ENCODE data around the gene ARFIP2.
A peak's percentile ranks its signal among the peaks of the same experiment; 100 is the strongest.
"Not testable (repeated sequence)": the region's sequence is repeated elsewhere in the genome, so short reads cannot be mapped to it uniquely, and the experiment has no call there.

The ARFIP2 gene, protein sequence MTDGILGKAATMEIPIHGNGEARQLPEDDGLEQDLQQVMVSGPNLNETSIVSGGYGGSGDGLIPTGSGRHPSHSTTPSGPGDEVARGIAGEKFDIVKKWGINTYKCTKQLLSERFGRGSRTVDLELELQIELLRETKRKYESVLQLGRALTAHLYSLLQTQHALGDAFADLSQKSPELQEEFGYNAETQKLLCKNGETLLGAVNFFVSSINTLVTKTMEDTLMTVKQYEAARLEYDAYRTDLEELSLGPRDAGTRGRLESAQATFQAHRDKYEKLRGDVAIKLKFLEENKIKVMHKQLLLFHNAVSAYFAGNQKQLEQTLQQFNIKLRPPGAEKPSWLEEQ

DNA sequence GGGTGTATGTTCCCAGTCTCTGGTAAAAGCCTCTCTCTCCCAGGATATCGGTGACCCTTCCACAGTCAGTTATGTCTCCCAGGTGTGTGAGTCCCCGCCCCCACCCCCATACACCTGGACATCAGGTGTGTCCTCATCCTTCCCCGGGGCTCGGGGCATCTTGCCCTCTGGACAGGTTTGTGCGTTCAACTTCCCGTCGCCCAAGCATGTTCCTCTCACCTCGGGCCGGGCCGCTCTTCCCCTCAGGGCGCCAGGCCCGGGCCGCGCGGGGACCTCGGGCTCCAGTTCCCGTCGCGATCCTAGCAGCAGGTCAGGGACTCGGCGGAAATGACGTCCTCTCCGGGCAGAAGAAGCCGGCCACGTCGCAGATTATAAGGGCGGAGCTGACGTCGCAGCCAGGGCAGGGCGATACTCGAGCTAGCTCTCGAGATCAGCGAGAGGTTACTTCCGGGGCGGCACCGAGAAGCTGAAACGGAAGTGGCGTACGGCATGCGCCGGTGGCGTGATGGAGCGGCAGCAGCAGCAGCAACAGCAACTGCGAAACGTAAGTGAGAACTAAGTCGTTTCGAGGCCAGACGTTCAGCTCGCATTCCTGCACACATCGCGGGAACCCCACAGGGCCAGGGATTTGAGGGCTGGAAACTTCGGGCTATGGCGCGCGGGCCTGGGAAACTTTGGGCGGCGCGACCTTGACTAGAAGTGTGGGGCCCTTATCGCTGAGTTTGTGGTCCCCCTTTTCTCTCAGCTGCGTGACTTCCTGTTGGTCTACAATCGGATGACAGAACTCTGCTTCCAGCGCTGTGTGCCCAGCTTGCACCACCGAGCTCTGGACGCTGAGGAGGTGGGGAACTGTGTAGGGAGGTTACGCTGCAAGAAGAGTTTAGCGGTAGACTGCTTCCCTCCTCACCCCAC is at the start of gene ARFIP2, which contains the start of gene TIMM10B:
ARFIP2 (minus strand) TSS at position 320 of the 912 bp plus-strand sequence. CDS start 910 bp downstream, outside the sequence.
TIMM10B (plus strand) TSS at position 490 of the 912 bp plus-strand sequence; CDS start at position 506, 16 bp downstream.
- ChIA-PET POLR2A (interaction anchor here (0.8 to 2.4 kb wide), 11 partner anchors 9 to 138 kb away, joined by 3 to 7 read pairs (median 4); partner anchors contain the start of genes APBB1, SMPD1, TAF10 and TPP1), CTCF (interaction anchor here (0.9 to 10.4 kb wide), 6 partner anchors 8 to 202 kb away, joined by 3 to 75 read pairs (median 10); partner anchors contain the start of gene MRPL17)
- H3K4me3 ChIP-seq (ENCODE audit: low read depth, low read length), result peak within 1 kb of the TSS; percentile 99
- TF ChIP-seq, protein P1, sequence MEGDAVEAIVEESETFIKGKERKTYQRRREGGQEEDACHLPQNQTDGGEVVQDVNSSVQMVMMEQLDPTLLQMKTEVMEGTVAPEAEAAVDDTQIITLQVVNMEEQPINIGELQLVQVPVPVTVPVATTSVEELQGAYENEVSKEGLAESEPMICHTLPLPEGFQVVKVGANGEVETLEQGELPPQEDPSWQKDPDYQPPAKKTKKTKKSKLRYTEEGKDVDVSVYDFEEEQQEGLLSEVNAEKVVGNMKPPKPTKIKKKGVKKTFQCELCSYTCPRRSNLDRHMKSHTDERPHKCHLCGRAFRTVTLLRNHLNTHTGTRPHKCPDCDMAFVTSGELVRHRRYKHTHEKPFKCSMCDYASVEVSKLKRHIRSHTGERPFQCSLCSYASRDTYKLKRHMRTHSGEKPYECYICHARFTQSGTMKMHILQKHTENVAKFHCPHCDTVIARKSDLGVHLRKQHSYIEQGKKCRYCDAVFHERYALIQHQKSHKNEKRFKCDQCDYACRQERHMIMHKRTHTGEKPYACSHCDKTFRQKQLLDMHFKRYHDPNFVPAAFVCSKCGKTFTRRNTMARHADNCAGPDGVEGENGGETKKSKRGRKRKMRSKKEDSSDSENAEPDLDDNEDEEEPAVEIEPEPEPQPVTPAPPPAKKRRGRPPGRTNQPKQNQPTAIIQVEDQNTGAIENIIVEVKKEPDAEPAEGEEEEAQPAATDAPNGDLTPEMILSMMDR (IDR thresholded peaks at IDR 0.05; ENCODE audit: insufficient read depth, low read length, missing control alignments), result no peak
- DNase-seq (ENCODE audit: low read depth, low spot score), result peak; percentile 86

DNA sequence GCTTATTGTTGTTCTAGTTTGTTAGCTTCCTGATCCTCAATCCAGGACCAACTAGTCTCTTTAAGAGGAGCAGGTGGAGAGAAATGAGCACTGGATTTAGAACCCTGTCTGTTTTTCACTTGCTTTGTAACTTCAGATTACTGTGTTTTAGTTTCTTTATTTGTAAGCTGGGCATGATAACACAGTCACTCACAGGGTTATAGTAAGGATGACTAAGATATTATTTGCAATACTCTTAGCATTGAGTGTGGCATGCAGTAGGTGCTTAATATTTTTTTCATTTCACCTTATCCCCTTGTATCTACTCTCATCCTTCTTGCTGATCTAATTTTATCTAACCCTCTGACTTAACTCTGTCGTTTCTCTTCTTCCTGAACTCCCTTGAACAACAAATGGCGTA is 49.7 kb upstream of the ARFIP2 start:
- H3K4me3 ChIP-seq (ENCODE audit: low read depth, low read length), result no peak overlapping the region
- POLR2A ChIA-PET, result interaction anchor here (1.6 kb wide), 1 partner anchor 81 kb away, joined by 4 read pairs; no protein-coding TSS in a partner anchor
- CTCF ChIA-PET, result interaction anchor here (0.6 to 7.6 kb wide), 48 partner anchors 8 to 175 kb away, joined by 3 to 75 read pairs (median 6); partner anchors contain the start of genes ILK, MRPL17, RRP8 and TAF10
- TF ChIP-seq, protein P1 (IDR thresholded peaks at IDR 0.05; ENCODE audit: insufficient read depth, low read length, missing control alignments), result no peak
- no peak for DNase-seq (ENCODE audit: low read depth, low spot score)

DNA sequence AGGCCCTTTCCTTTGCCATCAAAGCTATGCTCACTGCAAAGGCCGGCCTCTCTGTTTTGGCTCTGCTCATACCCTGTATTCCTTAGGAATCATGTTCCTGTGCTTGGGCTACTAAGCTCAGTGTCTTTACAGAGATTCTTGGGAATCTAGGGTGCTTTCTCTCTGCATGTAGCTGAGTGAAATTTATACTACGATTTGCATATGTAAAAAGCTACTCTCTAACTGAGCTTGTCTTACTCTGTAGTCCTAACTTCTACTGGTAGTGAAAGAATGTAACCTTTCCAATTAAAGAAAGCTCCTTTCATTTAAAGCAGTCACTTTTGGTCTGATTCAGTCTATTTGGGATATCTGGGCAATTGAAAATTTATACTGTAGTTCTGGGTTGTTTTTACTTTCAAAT is 48.1 kb upstream of the ARFIP2 start:
- no peak overlapping the region for H3K4me3 ChIP-seq (ENCODE audit: low read depth, low read length)
- ChIA-PET CTCF (interaction anchor here (0.6 to 7.6 kb wide), 13 partner anchors 11 to 226 kb away, joined by 3 to 75 read pairs (median 6); partner anchors contain the start of gene MRPL17), POLR2A (no interaction called here)
- TF ChIP-seq, protein P1 (IDR thresholded peaks at IDR 0.05; ENCODE audit: insufficient read depth, low read length, missing control alignments), result no peak
- no peak for DNase-seq (ENCODE audit: low read depth, low spot score)

DNA sequence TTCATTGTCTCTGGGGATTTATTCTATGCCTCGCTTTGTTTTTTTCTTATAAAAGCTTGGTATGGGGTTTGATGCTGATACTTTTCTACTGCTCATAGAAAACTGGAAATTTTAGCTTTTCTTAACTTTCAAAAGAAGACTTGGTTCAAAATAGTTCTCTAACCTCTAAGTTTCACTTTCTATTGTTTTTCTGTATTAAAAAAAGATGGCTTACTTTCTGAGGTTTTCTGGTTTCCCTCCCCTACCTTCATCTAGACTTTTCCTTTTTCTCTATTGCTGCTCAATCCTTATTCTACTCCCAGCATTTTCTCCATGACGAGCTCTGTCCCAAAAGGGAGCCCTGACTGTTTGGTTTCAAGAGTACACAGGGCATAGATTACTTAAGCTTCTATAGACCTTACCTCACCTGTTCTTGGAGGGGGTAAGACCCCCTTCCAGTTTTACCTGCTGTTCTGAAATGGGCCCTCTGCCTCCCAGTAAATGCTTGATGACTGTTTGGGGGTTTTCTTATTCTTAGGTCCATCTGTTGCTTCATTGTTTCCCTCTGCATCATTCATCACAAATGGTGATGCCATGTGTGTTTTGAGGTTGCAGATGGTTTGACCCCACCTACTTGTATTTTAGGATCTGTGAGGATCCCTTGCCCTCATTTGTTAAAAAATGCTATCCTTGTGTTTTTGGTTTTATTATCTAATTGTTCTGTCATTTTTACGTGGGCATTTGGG is 45.4 kb upstream of the ARFIP2 start:
- ChIA-PET CTCF (interaction anchor here (0.7 to 1.4 kb wide), 7 partner anchors 9 to 180 kb away, joined by 3 to 6 read pairs (median 3); partner anchors contain the start of gene TPP1), POLR2A (no interaction called here)
- H3K4me3 ChIP-seq (ENCODE audit: low read depth, low read length), result no peak overlapping the region
- TF ChIP-seq, protein P1 (IDR thresholded peaks at IDR 0.05; ENCODE audit: insufficient read depth, low read length, missing control alignments), result no peak
- no peak for DNase-seq (ENCODE audit: low read depth, low spot score)

DNA sequence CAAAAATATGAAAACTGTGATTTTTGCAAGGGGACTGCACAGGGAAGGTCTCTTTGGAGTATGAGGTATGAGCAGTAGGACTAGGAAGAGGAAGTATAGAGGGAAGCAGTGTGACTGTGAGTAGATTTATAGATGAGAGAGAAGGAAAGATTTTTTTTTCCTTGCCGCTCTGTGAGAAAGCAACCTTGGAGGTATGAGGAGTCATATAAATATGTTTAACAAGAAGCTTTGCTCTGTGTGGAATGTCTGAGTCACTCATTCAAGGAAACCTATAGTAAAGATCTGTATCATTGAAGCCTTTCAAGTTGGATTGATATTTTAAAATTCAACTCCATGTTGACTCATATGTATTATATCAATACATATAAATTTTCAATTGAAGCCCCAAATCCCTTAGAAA is 42.1 kb upstream of the ARFIP2 start:
- no peak for DNase-seq (ENCODE audit: low read depth, low spot score)
- TF ChIP-seq, protein P1 (IDR thresholded peaks at IDR 0.05; ENCODE audit: insufficient read depth, low read length, missing control alignments), result no peak
- CTCF ChIA-PET, result interaction anchor here (1.0 to 3.1 kb wide), 7 partner anchors 8 to 182 kb away, joined by 3 to 10 read pairs (median 5); no protein-coding TSS in a partner anchor
- no peak overlapping the region for H3K4me3 ChIP-seq (ENCODE audit: low read depth, low read length)
- POLR2A ChIA-PET, result no interaction called here

DNA sequence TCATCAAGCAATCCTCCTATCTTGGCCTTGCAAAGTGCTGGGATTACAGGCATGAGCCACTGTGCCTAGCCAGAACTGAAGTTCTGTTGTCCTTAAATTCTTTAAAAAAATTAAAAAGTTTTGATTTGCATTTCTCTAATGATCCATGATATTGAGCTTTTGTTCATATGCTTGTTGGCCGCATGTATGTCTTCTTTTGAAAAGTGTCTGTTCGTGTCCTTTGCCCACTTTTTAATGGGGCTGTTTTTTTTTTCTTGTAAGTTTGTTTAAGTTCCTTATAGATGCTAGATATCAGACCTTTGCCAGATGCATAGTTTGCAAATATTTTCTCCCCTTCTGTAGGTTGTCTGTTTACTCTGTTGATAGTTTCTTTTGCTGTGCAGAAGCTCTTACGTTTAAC is 40.8 kb upstream of the ARFIP2 start:
- POLR2A ChIA-PET; DNase-seq (ENCODE audit: low read depth, low spot score); H3K4me3 ChIP-seq (ENCODE audit: low read depth, low read length): not testable (repeated sequence)
- CTCF ChIA-PET, result interaction anchor here (1.2 to 3.1 kb wide), 3 partner anchors 9 to 184 kb away, joined by 3 to 10 read pairs (median 7); no protein-coding TSS in a partner anchor
